GM12873 (cell line): ENCODE measurements around the gene SCN1B.

Experiments used
- TF ChIP-seq, protein P1 (sequence below): IDR thresholded peaks from 2 replicates; pipeline ENCODE4 v1.5.1; 2012; ENCODE audit warnings: low read depth, mild to moderate bottlenecking, moderate library complexity, low read length, control low read depth; ENCODE audit not compliant: insufficient read depth; ENCODE audit errors: missing control alignments

SCN1B gene

GRCh38 chr19:35039881-35040825 lies 9.9 kb downstream of the SCN1B start:
- TF ChIP-seq, protein P1, sequence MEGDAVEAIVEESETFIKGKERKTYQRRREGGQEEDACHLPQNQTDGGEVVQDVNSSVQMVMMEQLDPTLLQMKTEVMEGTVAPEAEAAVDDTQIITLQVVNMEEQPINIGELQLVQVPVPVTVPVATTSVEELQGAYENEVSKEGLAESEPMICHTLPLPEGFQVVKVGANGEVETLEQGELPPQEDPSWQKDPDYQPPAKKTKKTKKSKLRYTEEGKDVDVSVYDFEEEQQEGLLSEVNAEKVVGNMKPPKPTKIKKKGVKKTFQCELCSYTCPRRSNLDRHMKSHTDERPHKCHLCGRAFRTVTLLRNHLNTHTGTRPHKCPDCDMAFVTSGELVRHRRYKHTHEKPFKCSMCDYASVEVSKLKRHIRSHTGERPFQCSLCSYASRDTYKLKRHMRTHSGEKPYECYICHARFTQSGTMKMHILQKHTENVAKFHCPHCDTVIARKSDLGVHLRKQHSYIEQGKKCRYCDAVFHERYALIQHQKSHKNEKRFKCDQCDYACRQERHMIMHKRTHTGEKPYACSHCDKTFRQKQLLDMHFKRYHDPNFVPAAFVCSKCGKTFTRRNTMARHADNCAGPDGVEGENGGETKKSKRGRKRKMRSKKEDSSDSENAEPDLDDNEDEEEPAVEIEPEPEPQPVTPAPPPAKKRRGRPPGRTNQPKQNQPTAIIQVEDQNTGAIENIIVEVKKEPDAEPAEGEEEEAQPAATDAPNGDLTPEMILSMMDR: no peak

- TF ChIP-seq, protein P1: no peak
These were observed 10.7 kb downstream of the SCN1B start for GRCh38 chr19:35040826-35041547.

DNA sequence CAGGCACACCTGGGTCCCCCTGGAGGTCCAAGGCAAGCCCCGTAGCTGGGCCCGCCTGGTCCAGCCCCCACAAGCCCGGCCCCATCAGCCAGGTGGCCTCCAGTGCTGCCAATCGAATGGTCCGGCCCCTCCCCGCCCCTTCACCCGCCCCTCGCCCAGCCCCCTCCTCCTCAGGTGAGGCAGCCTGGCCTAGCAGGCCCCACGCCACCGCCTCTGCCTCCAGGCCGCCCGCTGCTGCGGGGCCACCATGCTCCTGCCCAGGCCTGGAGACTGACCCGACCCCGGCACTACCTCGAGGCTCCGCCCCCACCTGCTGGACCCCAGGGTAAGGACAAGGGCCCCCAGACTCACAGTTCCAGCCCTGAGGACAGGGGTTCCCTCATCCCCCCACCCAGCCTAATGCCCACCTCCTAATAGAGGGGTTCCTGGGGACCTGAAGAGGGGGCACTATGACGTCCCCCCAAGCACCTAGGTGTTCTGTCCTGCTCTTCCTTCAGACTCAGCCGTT lies 11.3 kb downstream of the SCN1B start, which contains the start of gene HPN:
TSS of gene HPN (plus strand) at position 174 of the 508 bp plus-strand sequence. CDS start 786 bp downstream, outside the sequence.
- TF ChIP-seq, protein P1: no peak

DNA sequence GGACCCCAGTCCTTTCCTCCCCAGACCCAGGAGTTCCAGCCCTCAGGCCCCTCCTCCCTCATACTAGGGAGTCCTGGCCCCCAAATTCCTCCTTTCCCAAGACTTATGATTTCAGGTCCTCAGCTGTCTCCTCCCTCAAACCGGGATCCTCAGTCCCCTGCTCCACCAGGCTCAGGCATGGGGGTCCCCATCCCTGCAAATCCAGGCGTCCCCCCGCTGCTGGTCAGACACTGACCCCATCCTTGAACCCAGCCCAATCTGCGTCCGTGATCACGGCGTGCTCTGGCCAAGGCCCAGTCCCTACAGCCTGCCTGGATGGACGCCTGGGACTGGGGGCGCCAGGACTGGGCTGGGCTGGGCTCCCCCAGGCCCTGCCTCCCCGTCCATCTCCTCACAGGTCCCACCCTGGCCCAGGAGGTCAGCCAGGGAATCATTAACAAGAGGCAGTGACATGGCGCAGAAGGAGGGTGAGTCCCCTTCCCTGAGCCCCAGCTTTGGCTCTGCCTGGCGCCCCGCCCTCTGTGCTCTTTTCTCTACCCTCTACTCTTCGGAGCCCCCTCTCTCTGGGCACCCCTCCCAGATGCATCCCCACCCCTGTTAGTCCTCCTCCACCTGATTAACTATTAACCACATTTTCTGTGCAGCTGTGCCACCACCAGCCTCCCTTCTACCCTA lies 11.9 kb downstream of the SCN1B start:
- TF ChIP-seq, protein P1: no peak

DNA sequence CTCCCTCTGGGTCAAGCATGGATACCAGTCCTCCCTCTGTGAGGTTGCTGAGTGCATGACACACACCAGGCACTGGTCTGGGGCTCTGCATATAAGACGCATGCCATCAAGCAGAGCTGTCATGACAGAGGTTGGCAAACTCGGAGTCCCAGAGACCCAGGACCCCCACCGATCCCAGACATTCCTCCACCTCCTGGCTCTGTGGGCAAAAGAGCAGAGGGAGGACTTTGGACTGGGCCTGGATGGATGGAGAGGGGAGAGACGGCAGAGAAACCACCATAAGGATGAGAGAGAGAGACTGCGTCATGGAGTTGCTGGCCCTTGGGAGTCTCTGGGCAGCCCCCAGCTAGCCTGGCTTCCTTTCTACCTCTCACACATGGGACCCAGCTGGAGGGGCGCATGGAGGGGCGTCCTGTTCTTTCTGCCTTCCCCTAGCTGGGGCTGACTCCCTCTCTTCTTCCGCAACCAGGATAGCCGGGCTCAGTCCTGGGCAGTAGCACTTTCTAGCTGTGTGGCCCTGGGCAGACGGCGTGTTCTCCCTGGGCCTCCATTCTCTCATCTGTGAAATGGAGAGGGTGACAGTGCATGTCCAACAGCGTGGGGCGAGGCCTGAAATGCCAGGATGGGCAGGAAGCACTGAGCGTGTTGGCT lies 12.8 kb downstream of the SCN1B start:
- TF ChIP-seq, protein P1: no peak

DNA sequence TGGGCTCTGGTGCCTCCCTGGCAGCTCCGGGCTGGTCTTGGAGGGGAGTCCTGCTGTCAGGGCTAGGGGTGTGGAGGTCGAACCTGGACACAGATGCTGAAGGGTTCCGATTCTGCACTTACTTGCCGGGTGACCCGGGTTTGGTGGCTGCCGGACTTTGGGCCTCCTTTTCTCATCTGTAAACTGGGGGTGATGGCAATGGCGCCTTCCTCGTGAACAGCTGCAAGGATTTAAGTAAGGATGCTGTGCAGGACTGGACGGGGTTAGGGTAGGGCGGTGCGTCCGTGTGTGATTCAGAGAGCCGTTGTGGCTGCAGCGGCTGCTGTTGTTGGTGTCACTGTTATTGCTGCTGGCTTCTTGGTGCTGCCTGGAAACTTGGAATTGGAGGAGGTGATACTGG lies 13.6 kb downstream of the SCN1B start:
- TF ChIP-seq, protein P1: no peak
